Measurements from ENCODE around the gene OR2B2. TPM values are rescaled to one million over a fixed set of nuclear protein-coding genes. Genes with fewer than 3 reads are reported as not detected.

The OR2B2 gene
- total and polyA plus RNA-seq, 2 of the 4 experiments (the other 2 are of a cell fraction): not detected

GRCh38 chr6:27883136-27883535 lies 29.1 kb downstream of the OR2B2 start:
- WGBS, 2 experiments (ENCODE audit: extremely low coverage in 2 of 2, insufficient read length in 1 of 2): no CpG with 5 or more reads among the region's 1 CpG
- no peak overlapping the region for H2BK5ac ChIP-seq (ENCODE audit: low read depth, low read length, poor library complexity, severe bottlenecking)
- no peak overlapping the region for H3K4me3 ChIP-seq (ENCODE audit: insufficient read depth, low read depth, low read length)
- intact Hi-C loops (cut with micrococcal nuclease) (no loop called here), dilution Hi-C loops (cut with HindIII; ENCODE audit: low sequenced_read_pairs, unreplicated experiment) (loop anchor here (25.0 kb wide), 1 partner anchor 746 kb away; a partner anchor contains a TSS), in situ Hi-C loops (cut with MboI; ENCODE audit: low sequenced_read_pairs) (no loop called here)
- DNase-seq: no peak
- no peaks in the 10 kb centered on the region for H3K36me3 ChIP-seq (ENCODE audit: control insufficient read depth, insufficient read depth, low read length)
- H3K18ac ChIP-seq (ENCODE audit: low read depth, low read length): no peak overlapping the region
- H2AK9ac ChIP-seq (replicated peaks; ENCODE audit: low read depth, low read length, poor library complexity): no peak overlapping the region
- no peak overlapping the region for H4K5ac ChIP-seq (ENCODE audit: low read depth, low read length)
- H3K27ac ChIP-seq (ENCODE audit: insufficient read depth, low read length): no peak overlapping the region
- ChIA-PET CTCF (interaction anchor here (0.8 kb wide), 1 partner anchor 9 kb away, joined by 3 read pairs; no protein-coding TSS in a partner anchor), POLR2A (ENCODE audit: unreplicated experiment) (no interaction called here)
- H3K79me1 ChIP-seq (ENCODE audit: low read depth in 1 of 2, low read length in 2 of 2): no peaks in the 10 kb centered on the region
- no peak for ATAC-seq (ENCODE audit: low read depth)
- no peak overlapping the region for H2AK5ac ChIP-seq (ENCODE audit: low read depth, low read length)
- H3K4me2 ChIP-seq (ENCODE audit: low read depth, low read length): no peak overlapping the region
- no peak overlapping the region for H2BK20ac ChIP-seq (ENCODE audit: low read depth, low read length)
- H2BK120ac ChIP-seq (ENCODE audit: low read depth, low read length): no peak overlapping the region
- H3K9ac ChIP-seq (ENCODE audit: low read depth, low read length): no peak overlapping the region
- no peaks in the 10 kb centered on the region for H3K9me3 ChIP-seq (ENCODE audit: control insufficient read depth, insufficient read depth, low read length)
- TF ChIP-seq USF2 (IDR thresholded peaks at IDR 0.05; ENCODE audit: low read depth, low read length): no peak
- no peak for TF ChIP-seq FOS (IDR thresholded peaks at IDR 0.05; ENCODE audit: low read depth, low read length)
- TF ChIP-seq RCOR1 (IDR thresholded peaks at IDR 0.05; ENCODE audit: insufficient replicate concordance, low read length): no peak
- TF ChIP-seq POLR2A (IDR thresholded peaks at IDR 0.05; ENCODE audit: low read depth, low read length): no peak
- no peak for TF ChIP-seq RAD21 (IDR thresholded peaks at IDR 0.05; ENCODE audit: low read length)
- TF ChIP-seq MXI1 (IDR thresholded peaks at IDR 0.05; ENCODE audit: borderline replicate concordance, low read depth, low read length): no peak
- TF ChIP-seq MAFK (IDR thresholded peaks at IDR 0.05; ENCODE audit: low read depth, low read length): no peak
- TF ChIP-seq ELK1 (IDR thresholded peaks at IDR 0.05; ENCODE audit: borderline replicate concordance, low read depth, low read length): no peak
- no peak for TF ChIP-seq CEBPB (IDR thresholded peaks at IDR 0.05; ENCODE audit: low read depth, low read length)
- no peak for TF ChIP-seq RFX5 (IDR thresholded peaks at IDR 0.05; ENCODE audit: low read depth, low read length)
- TF ChIP-seq CHD1 (IDR thresholded peaks at IDR 0.05; ENCODE audit: low read depth, low read length): no peak
- no peak for TF ChIP-seq NFE2L2 (IDR thresholded peaks at IDR 0.05; ENCODE audit: low read depth, low read length)
- no peak for TF ChIP-seq BHLHE40 (IDR thresholded peaks at IDR 0.05; ENCODE audit: low read depth, low read length)
- H4K8ac ChIP-seq (ENCODE audit: low read depth in 2 of 2, low read length in 2 of 2): no peak overlapping the region
- no peaks in the 10 kb centered on the region for H3K9me1 ChIP-seq (ENCODE audit: insufficient read depth, low read length)
- H3K4ac ChIP-seq (ENCODE audit: low read depth, low read length): no peak overlapping the region
- no peak overlapping the region for H3K14ac ChIP-seq (replicated peaks; ENCODE audit: low read depth, low read length)
- H3K4me1 ChIP-seq (ENCODE audit: control insufficient read depth, insufficient read depth, low read length): no peaks in the 10 kb centered on the region
- H3K23ac ChIP-seq (ENCODE audit: low read depth, low read length): no peak overlapping the region
- H2BK15ac ChIP-seq (ENCODE audit: low read depth, low read length): no peak overlapping the region
- H4K91ac ChIP-seq (ENCODE audit: insufficient read depth, low read depth, low read length): no peak overlapping the region
- no peaks in the 10 kb centered on the region for H3K27me3 ChIP-seq (ENCODE audit: control insufficient read depth, insufficient read depth, low read length)
- H4K20me1 ChIP-seq (ENCODE audit: insufficient read depth, low read length): no peaks in the 10 kb centered on the region
- no peak overlapping the region for H2AFZ ChIP-seq (replicated peaks; ENCODE audit: low read length, poor library complexity)
- no peak overlapping the region for H3K56ac ChIP-seq (ENCODE audit: extremely low read depth, insufficient read depth, low read length)
- BruUV-seq (replicated peaks): no TSS peak

Measured in IMR-90 (cell line).